GM08714 (cell line): ENCODE data around the gene ENO4.

Experiments
- H3K4me3 ChIP-seq: fragments of 200-500 bp; sonication (Bioruptor generic); 2 replicates; pipeline ENCODE4 v1.5.1; 2014; ENCODE audit warnings: mild to moderate bottlenecking, low read length, inconsistent platforms
- ZNF274 ChIP-seq: IDR thresholded peaks from 2 replicates; pipeline ENCODE4 v1.6.1; 2012; ENCODE audit warnings: mild to moderate bottlenecking, low read depth, low read length

ENO4 gene

GRCh38 chr10:116838143-116838725 is 11.1 kb upstream of the ENO4 start:
- no peak overlapping the region for H3K4me3 ChIP-seq
- no peak for TF ChIP-seq ZNF274

- TF ChIP-seq ZNF274: no peak
These were observed 8.8 kb upstream of the ENO4 start for GRCh38 chr10:116840389-116841075.

DNA sequence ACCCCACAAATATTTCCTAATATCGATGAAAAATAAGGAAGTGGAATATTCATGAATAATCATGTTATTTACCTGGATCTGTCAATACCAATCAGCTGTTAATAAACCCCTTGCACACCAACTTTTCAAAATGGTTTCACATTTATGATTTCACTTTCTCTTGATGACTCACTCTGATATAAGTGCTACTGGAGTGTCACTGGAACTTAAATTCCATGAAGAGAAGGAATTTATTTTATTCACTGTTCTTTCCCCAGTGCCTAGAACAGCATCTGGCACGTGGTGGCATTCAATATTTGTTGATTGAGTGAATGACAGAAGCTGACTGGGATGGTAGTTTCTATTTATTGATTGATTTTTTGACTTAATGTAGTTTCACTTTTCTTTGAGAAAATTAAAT is 3.5 kb upstream of the ENO4 start:
- no peak overlapping the region for H3K4me3 ChIP-seq
- no peak for TF ChIP-seq ZNF274

More at GRCh38 chr10:116840389-116841075, 8.8 kb upstream of the ENO4 start:
- no peak overlapping the region for H3K4me3 ChIP-seq

- H3K4me3 ChIP-seq: no peak overlapping the region; the same call in 1 of the 2 replicates
- no peak for TF ChIP-seq ZNF274
These were observed 1.0 kb upstream of the ENO4 start for GRCh38 chr10:116848032-116848943.

DNA sequence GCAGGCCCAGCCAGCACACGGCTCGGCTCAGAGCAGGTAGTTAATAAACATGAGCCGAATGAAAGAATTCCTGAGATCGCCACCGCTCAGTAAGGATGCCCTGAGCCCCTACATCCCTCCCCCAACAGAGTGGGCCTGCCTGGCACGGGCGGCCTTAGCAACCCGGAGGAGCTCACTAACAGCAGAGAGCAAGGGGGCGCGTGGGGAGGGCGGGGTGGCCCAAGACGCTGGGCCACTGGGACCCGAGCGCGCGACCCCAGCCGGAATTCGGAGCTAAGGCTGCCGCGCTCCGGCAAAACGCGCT is 403 bp upstream of the ENO4 start:
- peak overlapping the region; percentile 48; the same call in 1 of the 2 replicates for H3K4me3 ChIP-seq
- no peak for TF ChIP-seq ZNF274

- no peak overlapping the region; the same call in 1 of the 2 replicates for H3K4me3 ChIP-seq
- no peak for TF ChIP-seq ZNF274
These were observed 836 bp downstream of the ENO4 start for GRCh38 chr10:116850058-116850611.

GRCh38 chr10:116852246-116852645 is 2.9 kb downstream of the ENO4 start:
- TF ChIP-seq ZNF274: no peak
- H3K4me3 ChIP-seq: no peak overlapping the region

- TF ChIP-seq ZNF274: no peak
- no peak overlapping the region for H3K4me3 ChIP-seq
These were observed 4.0 kb downstream of the ENO4 start for GRCh38 chr10:116853287-116853686.

GRCh38 chr10:116853701-116854100 is 4.4 kb downstream of the ENO4 start:
- no peak overlapping the region for H3K4me3 ChIP-seq
- no peak for TF ChIP-seq ZNF274

- no peak for TF ChIP-seq ZNF274
- no peak overlapping the region for H3K4me3 ChIP-seq
These were observed 7.9 kb downstream of the ENO4 start for GRCh38 chr10:116857156-116857555.

DNA sequence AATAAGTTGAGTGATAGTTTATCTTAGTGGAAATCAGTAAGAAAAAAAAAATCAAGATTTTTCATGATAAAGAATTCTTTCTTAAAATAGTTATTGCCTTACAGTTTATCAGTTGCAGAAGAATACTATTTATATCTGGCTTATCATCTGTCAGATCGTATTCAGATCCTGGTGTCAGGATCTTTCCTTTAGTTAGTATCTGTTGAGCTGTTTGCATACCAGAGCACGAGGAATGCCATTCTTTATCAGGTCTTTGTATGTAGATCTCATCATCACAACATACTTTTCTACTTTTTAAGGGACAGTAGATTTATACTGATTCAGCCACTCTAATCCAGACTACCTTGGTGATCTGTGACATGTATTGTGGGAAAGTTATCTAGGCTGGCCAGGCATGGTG is 12.5 kb downstream of the ENO4 start:
- TF ChIP-seq ZNF274: no peak
- no peak overlapping the region for H3K4me3 ChIP-seq

GRCh38 chr10:116864436-116864835 is 15.1 kb downstream of the ENO4 start:
- no peak for TF ChIP-seq ZNF274
- no peak overlapping the region for H3K4me3 ChIP-seq

DNA sequence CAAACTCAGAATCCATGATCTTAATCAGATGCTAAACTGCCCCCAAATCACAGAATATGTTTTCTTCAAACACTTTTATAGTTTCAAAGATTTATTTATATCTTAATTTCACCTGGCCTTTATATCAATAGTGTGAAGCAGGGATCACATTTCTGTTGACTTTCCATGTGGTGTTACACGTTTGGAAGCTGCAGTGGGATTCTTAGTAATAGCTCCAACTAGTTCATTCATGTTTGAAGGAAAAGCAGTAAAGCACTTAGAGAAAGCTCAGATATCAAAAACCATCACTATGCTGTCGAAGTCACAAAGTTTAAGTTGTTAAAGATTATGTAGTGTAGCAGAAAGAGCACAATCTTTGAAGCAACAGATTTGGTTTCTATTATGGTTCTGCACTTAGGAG is 16.8 kb downstream of the ENO4 start:
- no peak overlapping the region for H3K4me3 ChIP-seq
- no peak for TF ChIP-seq ZNF274

DNA sequence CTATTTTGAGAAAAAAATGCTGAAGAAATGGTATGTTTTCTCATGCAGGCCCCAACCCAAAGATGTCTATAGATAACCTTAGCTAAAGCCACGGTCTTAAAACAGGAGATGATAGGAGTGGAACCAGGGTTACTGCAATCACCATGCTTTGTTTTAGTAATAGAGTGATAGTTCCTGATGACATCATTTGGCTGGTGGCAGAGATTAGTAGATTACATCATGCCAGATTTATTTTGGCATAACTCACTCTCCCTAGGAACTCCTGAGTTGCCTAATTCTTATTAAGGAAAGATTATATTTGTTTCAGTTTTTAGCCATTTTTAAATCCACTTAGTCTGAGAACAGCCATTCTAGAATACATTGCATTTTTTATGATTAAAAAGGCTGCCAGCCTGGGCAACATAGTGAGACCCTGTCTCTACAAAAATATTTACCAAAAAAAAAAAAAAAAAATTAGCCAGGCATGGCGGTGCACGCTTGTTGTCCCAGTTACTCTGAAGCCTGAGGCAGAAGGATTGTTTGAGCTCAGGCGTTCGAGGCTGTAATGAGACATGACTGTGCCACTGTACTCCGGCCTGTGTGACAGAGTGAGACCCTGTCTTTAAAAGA is 17.8 kb downstream of the ENO4 start:
- no peak for TF ChIP-seq ZNF274
- H3K4me3 ChIP-seq: no peak overlapping the region
